Ishikawa (cell line): Measurements from ENCODE around the gene TMEM132D.

ENCODE experiments used
- CEBPB ChIP-seq: IDR thresholded peaks from 2 replicates; pipeline ENCODE4 v1.6.1; 2012
- CREB1 ChIP-seq: IDR thresholded peaks from 2 replicates; pipeline ENCODE4 v1.6.1; 2012; ENCODE audit warnings: low read depth
- EGR1 ChIP-seq: IDR thresholded peaks from 2 replicates; pipeline ENCODE4 v1.6.1; 2012
- EP300 ChIP-seq: IDR thresholded peaks from 2 replicates; pipeline ENCODE4 v1.6.1; 2012; ENCODE audit warnings: borderline replicate concordance
- FOXM1 ChIP-seq: IDR thresholded peaks from 2 replicates; pipeline ENCODE4 v1.6.1; 2012; ENCODE audit warnings: low read depth, borderline replicate concordance
- MAX ChIP-seq: IDR thresholded peaks from 2 replicates; pipeline ENCODE4 v1.6.1; 2012
- NFIC ChIP-seq: IDR thresholded peaks from 2 replicates; pipeline ENCODE4 v1.6.1; 2012
- RAD21 ChIP-seq: IDR thresholded peaks from 2 replicates; pipeline ENCODE4 v1.6.1; 2012; ENCODE audit warnings: low read depth
- REST ChIP-seq: IDR thresholded peaks from 2 replicates; pipeline ENCODE4 v1.6.1; 2012; ENCODE audit warnings: low read depth, mild to moderate bottlenecking
- TAF1 ChIP-seq: IDR thresholded peaks from 2 replicates; pipeline ENCODE4 v1.6.1; 2012; ENCODE audit warnings: low read depth, mild to moderate bottlenecking
- TCF12 ChIP-seq: IDR thresholded peaks from 2 replicates; pipeline ENCODE4 v1.6.1; 2012; ENCODE audit warnings: low read depth
- TEAD4 ChIP-seq: IDR thresholded peaks from 2 replicates; pipeline ENCODE4 v1.6.1; 2012
- USF1 ChIP-seq: IDR thresholded peaks from 2 replicates; pipeline ENCODE4 v1.6.1; 2012
- YY1 ChIP-seq: IDR thresholded peaks from 2 replicates; pipeline ENCODE4 v1.6.1; 2012; ENCODE audit warnings: low read depth
- ZBTB7A ChIP-seq: IDR thresholded peaks from 2 replicates; pipeline ENCODE4 v1.6.1; 2012; ENCODE audit warnings: low read depth

The TMEM132D gene

GRCh38 chr12:129851296-129851695 lies 52.5 kb downstream of the TMEM132D start:
- TF ChIP-seq FOXM1 = no peak
- TF ChIP-seq NFIC = no peak
- TF ChIP-seq TEAD4 = no peak
- TF ChIP-seq RAD21 = no peak
- TF ChIP-seq ZBTB7A = no peak
- no peak for TF ChIP-seq CREB1
- TF ChIP-seq CEBPB = no peak
- no peak for TF ChIP-seq EP300
- TF ChIP-seq TAF1 = no peak
- TF ChIP-seq YY1 = no peak
- TF ChIP-seq MAX = no peak
- no peak for TF ChIP-seq EGR1

- no peak for TF ChIP-seq CREB1
- TF ChIP-seq FOXM1 = no peak
- TF ChIP-seq YY1 = no peak
- no peak for TF ChIP-seq EGR1
- no peak for TF ChIP-seq RAD21
- TF ChIP-seq TEAD4 = no peak
- no peak for TF ChIP-seq NFIC
- TF ChIP-seq CEBPB = no peak
- TF ChIP-seq MAX = no peak
- TF ChIP-seq REST = no peak
- no peak for TF ChIP-seq TCF12
- no peak for TF ChIP-seq USF1
- TF ChIP-seq ZBTB7A = no peak
- TF ChIP-seq TAF1 = no peak
- no peak for TF ChIP-seq EP300
These were observed 54.9 kb downstream of the TMEM132D start for GRCh38 chr12:129848876-129849275.

- TF ChIP-seq USF1 (no peak), CEBPB (no peak), ZBTB7A (no peak), TCF12 (no peak), CREB1 (no peak), REST (no peak), MAX (no peak), FOXM1 (no peak), TEAD4 (no peak), RAD21 (no peak), TAF1 (no peak), EGR1 (no peak), NFIC (no peak), EP300 (no peak), YY1 (no peak)
These were observed 56.8 kb downstream of the TMEM132D start for GRCh38 chr12:129847063-129847462.

- TF ChIP-seq USF1 = no peak
These were observed 59.1 kb downstream of the TMEM132D start for GRCh38 chr12:129844662-129845220.

GRCh38 chr12:129841251-129841650 lies 62.6 kb downstream of the TMEM132D start:
- no peak for TF ChIP-seq MAX
- TF ChIP-seq REST = no peak
- TF ChIP-seq CEBPB = no peak
- no peak for TF ChIP-seq NFIC
- TF ChIP-seq CREB1 = no peak
- no peak for TF ChIP-seq TCF12
- no peak for TF ChIP-seq FOXM1
- TF ChIP-seq ZBTB7A = no peak
- TF ChIP-seq TEAD4 = no peak
- TF ChIP-seq USF1 = no peak
- TF ChIP-seq TAF1 = no peak
- no peak for TF ChIP-seq EGR1
- TF ChIP-seq YY1 = no peak
- TF ChIP-seq EP300 = no peak
- no peak for TF ChIP-seq RAD21
